HG02943 (cell line): ENCODE measurements around the gene ASB17.
"Not testable (repeated sequence)": the region's sequence is repeated elsewhere in the genome, so short reads cannot be mapped to it uniquely, and the experiment has no call there.

Source experiments
- ATAC-seq: cut with Tn5 transposase; IDR thresholded peaks from one replicate; pipeline ENCODE4 v1.9.1; 2021; ENCODE audit warnings: mild to moderate bottlenecking, low read depth, moderate library complexity; ENCODE audit not compliant: unreplicated experiment

Gene ASB17

GRCh38 chr1:75932304-75932703 is at the start of gene ASB17:
TSS of gene ASB17 (minus strand) at chr1:75932404. CDS start at chr1:75932291, 113 bp downstream.
- no peak for ATAC-seq

GRCh38 chr1:75980972-75981897 is 49.0 kb upstream of the ASB17 start:
- peak; percentile 53 for ATAC-seq

GRCh38 chr1:75970631-75971030 is 38.4 kb upstream of the ASB17 start:
- no peak for ATAC-seq

GRCh38 chr1:75969550-75969949 is 37.3 kb upstream of the ASB17 start:
- no peak for ATAC-seq

- ATAC-seq, result no peak
Observed at GRCh38 chr1:75967719-75968118, 35.5 kb upstream of the ASB17 start.

GRCh38 chr1:75964760-75965408 is 32.7 kb upstream of the ASB17 start:
- no peak for ATAC-seq

GRCh38 chr1:75964110-75964759 is 32.0 kb upstream of the ASB17 start:
- ATAC-seq, result not testable (repeated sequence)

DNA sequence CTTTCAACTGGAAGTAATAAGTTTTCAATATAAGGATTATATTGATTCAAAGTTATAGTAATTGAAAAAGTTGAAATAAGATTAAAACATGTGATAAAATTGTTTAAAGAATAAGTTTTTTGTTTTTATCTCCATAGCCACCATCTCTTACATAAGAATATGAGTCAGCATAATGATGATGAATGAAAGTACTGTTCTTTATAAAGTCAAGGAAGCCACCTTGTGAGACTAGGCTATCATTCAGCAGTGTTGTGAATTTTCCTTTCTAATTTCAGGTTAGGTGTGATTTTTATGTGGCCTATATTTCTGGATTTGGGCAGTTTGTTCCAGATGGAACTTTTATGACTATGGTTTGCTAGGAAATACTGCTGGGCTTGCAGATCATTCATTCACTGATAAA is 22.4 kb upstream of the ASB17 start:
- no peak for ATAC-seq

DNA sequence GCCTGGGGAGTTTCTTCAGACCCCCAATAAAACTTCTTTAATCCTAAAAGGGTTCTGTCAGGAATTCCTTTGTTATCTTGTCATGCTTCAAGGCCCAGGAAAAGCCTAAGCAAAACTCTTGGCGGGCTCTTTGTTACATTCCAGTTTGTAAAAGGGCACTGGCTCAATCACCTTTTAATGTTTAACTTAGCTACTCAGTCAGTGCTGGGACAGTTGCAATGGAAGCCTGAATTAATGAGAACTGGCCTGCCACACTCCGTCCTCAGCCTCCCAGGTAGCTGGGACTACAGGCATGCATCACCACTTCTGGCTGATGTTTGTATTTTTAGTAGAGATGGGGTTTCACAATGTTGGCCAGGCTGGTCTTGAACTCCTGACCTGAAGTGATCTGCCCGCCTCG is 21.3 kb upstream of the ASB17 start:
- ATAC-seq, result no peak

DNA sequence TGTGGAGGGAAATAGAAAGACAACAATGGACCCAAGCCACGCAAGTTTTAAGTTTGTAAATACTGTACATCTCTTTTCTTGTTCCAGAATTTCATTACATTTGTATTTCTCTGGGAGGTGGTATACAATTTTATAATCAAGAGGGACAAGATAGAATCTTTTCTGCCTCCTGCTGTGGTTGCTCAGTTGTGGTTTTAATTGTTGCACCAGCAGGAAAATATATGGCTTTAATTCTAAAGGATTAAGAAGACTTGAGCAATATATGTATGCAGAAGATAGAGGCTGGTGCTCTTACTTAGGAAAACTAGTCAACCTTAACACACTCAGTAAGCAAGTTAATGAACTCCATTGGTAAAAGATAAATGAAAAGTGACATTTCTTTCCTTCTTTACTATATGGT is 19.8 kb upstream of the ASB17 start:
- no peak for ATAC-seq

- no peak for ATAC-seq
Observed at GRCh38 chr1:75950176-75950575, 18.0 kb upstream of the ASB17 start.

GRCh38 chr1:75943037-75943436 is 10.8 kb upstream of the ASB17 start:
- ATAC-seq, result not testable (repeated sequence)

DNA sequence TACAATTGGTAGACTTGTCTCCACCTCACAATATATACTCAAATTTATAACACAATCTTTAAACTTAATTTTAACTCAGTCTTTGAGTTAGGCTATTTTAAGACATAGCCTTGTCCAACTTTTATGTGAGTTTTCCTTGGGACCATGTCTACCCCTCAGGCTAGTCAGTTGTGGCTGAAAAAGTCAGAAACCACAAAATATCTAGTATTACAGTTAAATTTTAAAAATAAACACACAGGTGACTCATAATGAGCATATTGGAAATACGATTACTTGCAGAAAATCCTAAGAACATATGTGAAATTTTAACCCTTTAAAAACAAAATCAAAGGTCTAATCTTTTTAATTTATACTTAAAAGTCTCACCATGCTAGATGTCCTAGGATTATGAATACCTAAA is 4.8 kb upstream of the ASB17 start:
- ATAC-seq, result no peak

DNA sequence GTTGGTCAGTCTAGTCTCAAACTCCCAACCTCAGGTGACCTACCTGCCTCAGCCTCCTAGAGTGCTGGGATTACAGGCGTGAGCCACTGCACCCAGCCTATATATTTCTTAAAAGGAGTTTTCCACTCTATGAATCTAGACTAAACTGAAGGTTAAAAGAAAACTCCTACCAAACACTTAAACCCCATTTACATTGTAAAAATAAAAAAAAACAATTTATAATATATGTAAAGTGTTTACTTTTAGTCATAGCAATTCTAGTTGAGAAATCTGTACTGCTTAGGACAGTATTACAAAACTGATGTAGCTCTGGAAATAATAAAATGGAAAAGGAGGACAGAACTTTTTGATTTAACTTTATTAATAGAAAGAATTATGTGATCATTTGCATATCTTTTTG is 9.5 kb downstream of the ASB17 start:
- ATAC-seq, result no peak

DNA sequence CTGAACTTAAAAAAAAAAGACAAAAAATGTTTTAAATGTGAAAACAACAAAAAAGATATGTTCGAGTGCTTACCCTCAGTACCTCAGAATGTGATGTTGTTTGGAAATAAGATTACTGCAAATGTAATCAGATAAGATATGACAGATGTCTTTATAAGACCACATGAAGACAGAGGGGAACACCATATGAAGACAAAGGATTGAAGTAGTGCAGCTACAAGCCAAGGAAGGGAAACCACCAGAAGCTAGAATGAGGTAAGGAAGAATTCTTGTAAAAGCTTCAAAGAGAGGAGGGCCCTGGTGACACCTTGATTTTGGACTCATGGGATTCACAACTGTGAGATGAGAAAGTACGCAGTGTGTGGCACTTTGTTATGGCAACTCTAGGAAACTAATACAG is 15.4 kb downstream of the ASB17 start:
- no peak for ATAC-seq

DNA sequence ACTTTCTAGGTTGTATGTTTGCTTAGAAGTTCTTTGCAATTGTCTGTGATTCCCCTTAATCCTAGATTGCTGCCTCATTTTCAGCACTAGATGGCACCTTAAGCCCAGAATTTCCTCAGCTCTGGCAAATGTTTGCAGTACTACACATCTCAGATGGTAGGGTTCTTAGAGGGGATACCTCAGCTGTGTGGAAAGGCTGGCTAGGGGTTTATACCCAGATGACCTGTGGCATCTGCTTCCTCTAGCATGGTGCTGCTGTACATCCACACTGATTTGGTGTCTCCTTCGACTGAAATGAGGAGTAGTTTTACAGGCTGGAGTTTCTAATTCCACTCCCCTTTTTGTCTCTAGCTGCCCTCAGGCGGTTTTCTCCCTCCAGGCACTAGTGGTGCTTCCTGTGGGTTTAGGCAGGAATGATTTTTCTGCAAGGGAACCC is 23.5 kb downstream of the ASB17 start:
- ATAC-seq, result no peak

GRCh38 chr1:75901371-75901770 is 30.8 kb downstream of the ASB17 start:
- ATAC-seq, result no peak

- no peak for ATAC-seq
Observed at GRCh38 chr1:75884437-75884836, 47.8 kb downstream of the ASB17 start.

- ATAC-seq, result no peak
Observed at GRCh38 chr1:75879985-75880384, 52.2 kb downstream of the ASB17 start.

DNA sequence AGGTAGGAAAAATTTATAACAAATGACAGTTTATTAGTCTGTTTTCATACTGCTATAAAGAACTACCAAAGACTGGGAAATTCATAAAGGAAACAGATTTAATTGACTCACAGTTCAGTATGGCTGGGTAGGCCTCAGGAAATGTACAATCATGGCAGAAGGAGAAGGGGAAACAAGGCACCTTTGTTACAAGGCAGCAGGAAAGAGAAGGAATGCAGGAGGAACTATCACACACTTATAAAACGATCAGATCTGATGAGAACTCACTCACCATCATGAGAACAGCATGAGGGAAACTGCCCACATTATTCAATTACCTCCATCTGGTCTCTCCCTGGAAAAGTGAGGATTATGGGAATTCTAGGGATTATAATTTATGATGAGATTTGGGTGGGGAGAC is 61.3 kb downstream of the ASB17 start:
- no peak for ATAC-seq
